GM19099 (cell line): Measurements from ENCODE around the gene NDUFAF2.

ENCODE experiments used
- POLR2A ChIP-seq: IDR thresholded peaks from 3 replicates; pipeline ENCODE4 v1.6.1; 2011; ENCODE audit warnings: low read depth; ENCODE audit not compliant: insufficient read length; ENCODE audit errors: extremely low read depth

The NDUFAF2 gene

DNA sequence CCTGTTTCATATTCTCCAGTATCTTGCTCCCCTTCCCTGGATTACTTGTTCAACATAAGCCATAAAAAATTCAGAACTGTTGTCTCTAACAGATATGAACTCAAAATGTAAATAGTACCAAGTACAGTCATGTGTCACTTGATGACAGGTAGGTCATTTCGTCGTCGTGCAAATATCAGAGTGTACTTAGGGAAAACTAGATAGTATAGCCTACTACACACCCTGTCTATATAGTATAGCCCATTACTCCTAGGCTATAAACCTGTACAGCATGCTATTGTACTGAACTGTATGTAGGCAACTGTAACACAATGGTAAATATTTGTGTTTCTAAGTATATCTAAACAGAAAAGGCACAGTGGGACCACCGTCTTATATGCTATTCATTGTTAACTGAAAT lies 178.1 kb downstream of the NDUFAF2 start:
- TF ChIP-seq POLR2A = no peak

DNA sequence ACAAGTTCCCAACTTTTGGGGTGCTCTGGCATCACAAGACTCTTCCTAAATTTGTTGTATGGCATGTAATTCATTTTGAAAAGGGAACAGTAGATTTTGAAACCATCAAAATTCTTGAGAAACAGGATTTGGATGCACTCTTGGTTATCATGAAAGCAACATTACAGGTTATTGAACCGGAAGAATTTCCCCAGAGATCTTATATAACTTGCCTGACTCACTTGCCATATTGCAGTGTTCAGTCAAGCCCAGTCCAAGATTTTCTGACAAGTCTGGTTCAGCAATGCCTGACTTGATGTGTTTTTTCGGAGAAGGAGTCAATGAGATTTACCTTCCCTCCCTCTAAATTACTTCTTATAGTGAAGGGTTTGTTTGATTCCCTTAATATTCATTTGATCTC lies 185.3 kb downstream of the NDUFAF2 start:
- no peak for TF ChIP-seq POLR2A

DNA sequence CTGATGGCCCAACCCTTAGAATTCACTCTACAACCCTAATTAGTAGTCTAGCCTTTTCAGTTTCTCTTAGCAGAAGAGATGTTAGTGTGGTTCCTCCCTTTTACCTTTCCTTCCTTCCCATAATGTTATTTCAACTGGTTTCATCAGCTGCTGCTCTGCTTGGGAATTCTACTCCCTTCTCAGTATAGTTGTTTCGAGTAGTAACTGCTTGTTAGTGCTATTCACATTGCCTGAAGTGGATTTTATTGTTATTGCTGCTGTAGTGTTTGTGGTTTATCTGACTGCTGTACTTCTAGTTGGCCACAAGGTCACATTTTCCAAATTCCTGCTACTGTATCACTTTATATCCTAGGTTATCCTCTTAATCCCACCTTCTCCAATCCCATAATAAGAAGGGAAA lies 187.6 kb downstream of the NDUFAF2 start:
- no peak for TF ChIP-seq POLR2A

DNA sequence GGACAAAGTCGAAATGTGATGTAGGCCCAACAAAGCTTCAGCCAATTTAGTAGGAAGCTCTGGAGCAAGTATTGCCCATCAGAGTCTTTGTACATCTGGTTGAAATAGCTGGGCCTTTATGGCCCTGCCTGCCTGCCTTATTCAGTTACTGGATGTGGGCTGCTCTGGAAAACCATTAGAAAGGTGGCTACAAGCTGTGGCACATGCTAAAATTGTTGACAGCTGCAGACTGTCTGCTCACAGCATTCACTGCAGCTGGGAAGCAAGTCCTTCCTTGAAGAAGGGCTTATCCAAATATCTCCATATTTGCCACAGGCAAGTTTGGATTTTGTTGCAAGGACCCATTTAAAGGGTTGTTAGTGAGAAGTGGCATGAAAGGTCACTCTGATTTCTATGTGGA lies 192.8 kb downstream of the NDUFAF2 start:
- no peak for TF ChIP-seq POLR2A

DNA sequence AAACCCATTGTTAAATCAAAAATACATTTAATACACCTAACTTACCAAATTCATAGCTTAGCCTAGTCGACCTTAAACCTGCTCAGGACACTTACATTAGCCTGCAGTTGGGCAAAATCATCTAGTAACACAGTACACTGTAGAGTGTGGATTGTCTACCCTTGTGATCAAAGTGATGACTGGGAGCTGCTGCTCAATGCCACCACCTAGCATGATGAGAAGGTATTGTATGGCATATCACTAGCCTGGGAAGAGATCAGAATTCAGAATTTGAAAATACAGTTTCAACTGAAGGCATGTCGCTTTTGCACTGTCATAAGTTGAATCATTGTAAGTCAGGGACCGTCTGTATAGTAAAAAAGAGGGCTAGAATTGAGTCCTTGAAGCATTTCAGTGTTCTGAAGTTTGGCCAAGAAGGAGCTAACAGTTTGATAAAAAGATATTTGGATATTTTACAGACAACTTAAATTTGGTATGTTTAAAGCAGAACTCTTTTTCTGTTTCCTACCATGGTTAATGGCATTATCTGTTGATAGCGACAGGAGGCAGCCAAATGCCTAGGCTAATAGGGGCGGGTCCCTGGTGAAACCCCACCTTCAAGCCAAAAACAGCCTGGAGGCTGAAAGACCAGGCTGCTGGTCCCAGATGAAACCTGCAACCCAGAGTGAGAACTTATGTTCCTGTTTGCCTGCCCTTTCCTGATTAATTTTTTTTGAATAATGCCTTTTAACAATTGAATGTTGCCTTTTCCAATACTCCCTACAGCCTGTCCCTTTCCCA lies 194.3 kb downstream of the NDUFAF2 start:
- no peak for TF ChIP-seq POLR2A

DNA sequence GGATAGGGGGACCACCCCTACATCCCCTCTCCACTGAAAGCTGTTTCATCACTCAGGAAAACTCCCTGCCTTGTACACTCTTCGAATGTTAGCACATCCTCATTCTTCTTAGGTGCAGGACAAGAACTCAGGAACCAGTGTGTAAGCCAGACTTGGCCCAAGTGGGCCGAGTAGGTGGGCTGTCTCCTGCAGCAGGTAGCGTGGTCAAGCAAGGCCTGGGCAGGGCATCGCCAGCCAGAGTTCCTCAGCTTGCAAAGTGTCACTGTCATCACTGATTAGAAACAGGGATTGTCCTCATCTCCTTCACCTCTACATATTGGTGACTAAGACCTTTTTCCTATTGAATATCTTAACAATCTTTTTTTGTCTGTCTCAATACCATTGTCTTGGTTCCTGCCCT lies 194.9 kb downstream of the NDUFAF2 start:
- TF ChIP-seq POLR2A = no peak

DNA sequence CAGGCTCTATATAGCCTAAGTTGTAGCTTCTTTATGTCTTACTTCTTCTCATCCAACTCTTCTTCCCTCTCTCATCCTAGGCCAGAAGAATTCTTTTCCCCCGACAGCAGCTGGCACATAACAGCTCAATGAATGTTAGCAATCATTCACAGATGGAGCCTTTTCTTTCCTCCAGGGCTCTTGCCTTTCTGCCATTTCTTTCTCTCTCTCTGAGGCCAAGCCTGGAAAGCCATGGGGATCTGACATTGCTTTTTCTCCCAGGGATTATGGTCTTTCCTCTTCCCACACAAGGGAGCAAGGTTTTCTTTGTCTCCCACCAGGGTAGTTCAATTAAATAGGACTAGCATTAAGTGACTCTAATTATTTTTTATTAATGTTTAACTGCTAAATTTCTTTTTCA lies 196.8 kb downstream of the NDUFAF2 start:
- TF ChIP-seq POLR2A = no peak

DNA sequence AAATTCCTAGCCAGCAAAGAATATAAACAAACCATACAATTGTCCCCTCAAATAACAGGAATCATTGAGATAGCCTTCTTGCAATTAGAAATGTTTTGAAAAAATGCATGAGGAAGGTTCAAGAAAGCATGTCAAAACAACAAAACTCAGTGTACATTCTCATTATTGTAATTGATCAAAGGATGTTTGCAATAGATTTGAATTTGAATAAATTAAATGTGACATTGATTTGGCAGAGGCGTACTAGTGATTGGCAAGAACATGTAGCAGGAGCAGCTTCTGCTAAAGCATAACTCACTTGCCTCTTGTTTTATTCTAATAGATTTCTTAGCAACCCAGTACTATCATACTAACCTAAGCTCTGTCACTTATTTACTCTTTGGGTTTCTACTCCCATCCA lies 197.4 kb downstream of the NDUFAF2 start:
- TF ChIP-seq POLR2A = no peak

DNA sequence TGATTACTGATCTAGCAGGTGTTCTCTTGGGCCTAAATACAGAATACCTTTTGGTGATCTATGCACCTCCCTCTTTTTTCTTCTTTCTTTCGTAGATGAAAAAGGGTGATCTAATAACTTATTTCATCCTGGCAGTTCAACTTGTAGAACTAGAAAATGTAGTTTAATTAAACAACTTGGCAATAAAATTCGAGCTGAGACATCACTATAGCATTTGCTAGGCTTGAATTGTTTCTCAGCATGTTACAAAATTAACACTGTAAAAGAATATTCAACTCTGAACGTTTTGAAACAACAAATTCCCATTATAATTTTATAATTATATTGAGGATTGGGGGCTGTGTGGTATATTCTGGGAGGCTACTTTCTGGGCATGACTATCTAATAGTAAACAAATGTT lies 197.8 kb downstream of the NDUFAF2 start:
- no peak for TF ChIP-seq POLR2A

DNA sequence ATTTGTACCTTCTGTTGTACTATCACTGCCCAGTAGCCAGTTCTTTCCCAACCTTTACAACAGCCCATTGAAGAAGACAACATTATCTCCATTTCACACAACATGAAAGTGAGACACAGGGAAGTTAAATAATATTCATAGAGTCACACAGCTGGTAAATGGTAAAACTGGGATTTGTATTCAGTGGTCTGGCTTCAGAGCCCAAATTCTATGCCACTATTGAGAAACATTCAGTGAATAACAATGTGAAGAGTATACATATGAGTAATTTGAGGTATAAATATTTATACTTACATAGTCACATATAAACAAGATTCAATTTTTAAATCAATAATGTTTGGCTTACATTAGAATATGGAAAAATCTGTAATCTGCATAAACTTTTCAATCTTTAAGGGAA lies 203.5 kb downstream of the NDUFAF2 start:
- TF ChIP-seq POLR2A = no peak

DNA sequence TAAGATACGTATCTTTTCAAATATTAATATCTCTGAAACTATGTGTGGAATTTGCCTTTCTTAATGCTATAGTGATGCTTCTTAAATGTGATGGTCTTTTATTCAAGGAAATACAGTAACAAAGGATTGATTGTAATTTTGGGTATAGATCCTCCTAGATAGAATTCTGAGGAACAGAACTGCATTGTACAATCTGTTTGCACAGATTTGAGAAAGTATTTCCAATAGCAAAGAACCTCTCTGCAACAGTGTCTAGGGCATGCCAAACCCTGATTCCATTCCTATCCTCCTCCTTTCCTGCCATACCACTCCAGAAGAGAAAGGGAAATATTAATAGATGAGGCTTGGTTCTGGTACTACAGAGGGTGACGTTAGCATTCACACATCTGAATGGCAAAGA lies 206.9 kb downstream of the NDUFAF2 start:
- TF ChIP-seq POLR2A = no peak

DNA sequence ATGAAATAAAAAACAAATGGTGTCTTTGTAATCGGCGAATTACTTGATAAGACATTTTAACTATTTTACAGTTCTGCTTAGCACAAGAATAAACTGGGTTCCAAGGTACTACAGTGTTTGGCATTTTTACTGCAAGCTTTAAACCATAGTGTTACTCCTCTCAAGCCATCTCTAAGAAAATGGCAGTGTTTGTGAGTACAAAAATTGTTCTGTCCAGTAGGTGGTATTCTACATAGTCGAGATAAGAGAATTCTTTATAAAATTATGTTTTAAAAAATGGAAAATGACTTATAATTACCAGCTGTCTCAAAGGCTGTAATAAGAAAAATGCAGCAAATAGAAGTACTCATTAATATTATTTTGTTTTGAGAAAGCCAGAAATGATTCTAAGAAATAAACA lies 214.1 kb downstream of the NDUFAF2 start:
- no peak for TF ChIP-seq POLR2A

DNA sequence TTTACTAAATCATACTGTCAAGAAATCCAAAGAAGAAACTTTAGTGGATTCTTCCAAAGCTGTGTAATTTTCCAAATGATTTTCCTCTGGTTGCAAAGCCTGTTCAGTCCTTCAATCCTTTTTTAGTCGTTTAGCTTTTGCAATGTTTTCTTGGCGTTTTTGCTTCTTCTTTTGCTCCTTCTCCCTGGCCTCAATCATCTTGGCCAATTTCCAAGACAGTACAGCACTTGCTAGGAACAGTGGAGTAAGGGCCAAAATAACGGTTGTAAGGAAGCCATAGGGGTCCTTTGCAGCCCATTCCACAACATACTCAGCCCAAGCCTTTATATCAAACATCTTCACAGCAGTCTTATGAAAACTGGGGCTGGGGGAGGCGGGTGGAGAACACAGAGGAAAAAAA lies 214.8 kb downstream of the NDUFAF2 start:
- no peak for TF ChIP-seq POLR2A

DNA sequence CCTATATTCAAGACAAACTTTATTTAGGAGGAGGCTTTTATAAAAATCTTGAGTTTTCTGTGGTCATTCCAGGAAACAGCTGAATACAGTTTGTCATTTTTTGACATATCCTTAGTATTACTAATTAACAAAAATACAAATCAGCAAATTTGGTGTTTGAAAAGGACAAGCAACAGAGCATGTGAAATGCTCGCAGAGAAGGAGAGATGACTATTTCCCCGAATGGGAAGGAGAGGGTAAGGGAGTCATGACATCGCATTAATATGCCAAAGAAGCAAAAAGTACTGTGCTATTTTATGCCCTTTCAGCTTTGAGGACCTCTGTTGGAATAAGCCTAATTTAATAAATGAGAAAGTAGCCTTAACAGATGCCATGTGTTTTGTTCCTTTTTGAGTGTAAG lies 215.5 kb downstream of the NDUFAF2 start:
- no peak for TF ChIP-seq POLR2A

DNA sequence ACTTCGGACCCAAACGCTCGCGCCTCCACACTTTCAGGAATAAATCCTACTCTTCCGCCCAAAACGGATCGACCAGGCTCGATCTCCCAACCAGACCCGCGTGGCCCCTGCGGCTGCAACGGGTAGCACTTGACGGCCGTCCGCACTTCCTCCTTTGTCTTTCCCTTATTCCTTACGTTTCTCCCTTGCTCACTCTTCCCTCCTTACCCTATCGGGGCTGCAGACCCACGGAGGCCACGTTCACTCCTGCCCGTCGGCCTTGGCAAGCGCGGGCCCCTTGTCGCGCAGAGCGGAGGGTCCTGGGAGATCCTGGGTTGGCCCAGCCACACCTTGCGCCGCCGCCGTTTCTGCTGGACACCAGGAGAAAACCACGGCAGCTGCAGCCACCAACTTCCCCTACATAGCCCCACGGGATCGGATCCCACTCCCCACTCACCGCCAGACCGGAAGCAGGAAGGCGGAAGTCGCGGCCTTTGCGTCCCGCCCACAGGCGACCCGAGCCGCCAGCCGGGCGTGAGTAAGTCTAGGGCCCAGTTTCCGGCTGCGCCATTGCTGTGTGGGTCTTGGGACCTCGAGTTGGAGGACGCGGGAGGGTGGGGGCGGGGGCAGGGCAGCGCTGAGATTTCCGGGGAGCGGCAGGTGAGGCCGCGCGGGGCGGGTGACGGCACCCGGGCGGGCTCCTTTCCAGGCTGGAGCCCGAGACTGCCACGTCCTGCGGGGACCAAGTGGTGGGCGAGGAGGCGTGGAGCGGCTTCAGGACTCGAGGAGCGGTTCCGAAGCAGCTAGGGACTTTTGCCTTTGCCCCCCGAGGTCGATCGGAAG lies 217.2 kb downstream of the NDUFAF2 start, which contains the start of gene SMIM15:
SMIM15 (minus strand) TSS at position 459 of the 822 bp plus-strand sequence. CDS start 2,297 bp downstream, outside the sequence.
- peak; percentile 85 for TF ChIP-seq POLR2A
